LNCaP clone FGC (cell line): ENCODE data around the gene EPHB2.
"Not testable (repeated sequence)": the region's sequence is repeated elsewhere in the genome, so short reads cannot be mapped to it uniquely, and the experiment has no call there.

ENCODE experiments used
- DNase-seq: peaks from one replicate; pipeline ENCODE4 v3.0.0-alpha.2; 2011; ENCODE audit warnings: low read depth
- H3K4me3 ChIP-seq: 2 replicates; pipeline ENCODE4 v1.5.1; 2011; ENCODE audit warnings: mild to moderate bottlenecking, low read depth, low read length, control low read depth
- CTCF ChIP-seq: IDR thresholded peaks from 2 replicates; pipeline ENCODE4 v1.5.1; 2012; ENCODE audit warnings: mild to moderate bottlenecking; ENCODE audit not compliant: control insufficient read depth, insufficient read depth; ENCODE audit errors: extremely low read depth

The EPHB2 gene

GRCh38 chr1:22671999-22672398, 38.6 kb upstream of the EPHB2 start:
- no peak overlapping the region for H3K4me3 ChIP-seq
- TF ChIP-seq CTCF, result no peak
- DNase-seq, result no peak

GRCh38 chr1:22673486-22674409, 36.9 kb upstream of the EPHB2 start:
- H3K4me3 ChIP-seq, result no peak overlapping the region
- TF ChIP-seq CTCF, result peak; percentile 58
- DNase-seq, result no peak

- no peak for DNase-seq
- H3K4me3 ChIP-seq, result no peak overlapping the region
- TF ChIP-seq CTCF, result no peak
These were observed 36.3 kb upstream of the EPHB2 start for GRCh38 chr1:22674410-22674749.

- not testable (repeated sequence) for H3K4me3 ChIP-seq, DNase-seq
These were observed 34.5 kb upstream of the EPHB2 start for GRCh38 chr1:22676151-22676550.

- DNase-seq, result no peak
- H3K4me3 ChIP-seq, result no peak overlapping the region
- no peak for TF ChIP-seq CTCF
These were observed 33.6 kb upstream of the EPHB2 start for GRCh38 chr1:22676916-22677583.

GRCh38 chr1:22677931-22678896, 32.4 kb upstream of the EPHB2 start:
- no peak for DNase-seq
- no peak overlapping the region for H3K4me3 ChIP-seq
- TF ChIP-seq CTCF, result no peak

- peak; percentile 17 for DNase-seq
- no peak overlapping the region for H3K4me3 ChIP-seq
- TF ChIP-seq CTCF, result no peak
These were observed 29.9 kb upstream of the EPHB2 start for GRCh38 chr1:22680726-22681125.
